Transverse colon (tissue), 4 donors: ENCODE data around the gene AHI1.

Experiments used
- CTCF ChIP-seq, 5 experiments: fragments of 200-600 bp in 3 of 5; fragments of 450-650 bp in 2 of 5; sonication (generic) in 3 of 5; IDR thresholded peaks; 1 replicate in 2 of 5; 2 replicates in 3 of 5; pipeline ENCODE4 v1.5.1; 2016 to 2017; ENCODE audit warnings: antibody characterized with exemption in 5 of 5, inconsistent platforms in 3 of 5, mild to moderate bottlenecking in 2 of 5, moderate library complexity in 1 of 5
- EP300 ChIP-seq: sonication (generic); formaldehyde crosslinking; IDR thresholded peaks from one replicate; pipeline ENCODE4 v1.6.1; 2017; ENCODE audit warnings: antibody characterized with exemption, low read depth
- POLR2A ChIP-seq: fragments of 450-650 bp; IDR thresholded peaks from one replicate; pipeline ENCODE4 v1.6.1; 2016; ENCODE audit warnings: antibody characterized with exemption, mild to moderate bottlenecking, moderate library complexity
- POLR2AphosphoS5 ChIP-seq, 3 donors: sonication (generic); formaldehyde crosslinking; IDR thresholded peaks; one replicate each; pipeline ENCODE4 v1.6.1; 2016; ENCODE audit warnings: antibody characterized with exemption in 3 of 3

GRCh38 chr6:135475292-135475886 is 22.2 kb downstream of the AHI1 start:
- TF ChIP-seq POLR2A (no peak), CTCF (IDR thresholded peaks at IDR 0.05) (no peak), EP300 (no peak), POLR2AphosphoS5 (IDR thresholded peaks at IDR 0.05) (no peak)
